Uterus (tissue), 4 donors: ENCODE results near the gene KCNAB2. TPM values are rescaled to one million over a fixed set of nuclear protein-coding genes. Genes with fewer than 3 reads are reported as not detected.

Experiments
- DNase-seq, 2 donors: peaks; one replicate each; pipeline ENCODE4 v3.0.0-alpha.2; 2019 to 2020
- H3K27ac ChIP-seq, 2 donors: fragments of 200-600 bp; sonication (generic); 1 replicate in 1 of 2; 2 replicates in 1 of 2; pipeline ENCODE4 v1.5.1; 2016 to 2018
- H3K27me3 ChIP-seq, 2 donors: fragments of 200-600 bp; sonication (generic); one replicate each; pipeline ENCODE4 v1.5.1; 2018 to 2019; ENCODE audit warnings: control low read depth in 1 of 2
- H3K36me3 ChIP-seq, 2 donors: fragments of 200-600 bp; sonication (generic); one replicate each; pipeline ENCODE4 v1.5.1; 2019; ENCODE audit warnings: control low read depth in 1 of 2
- H3K4me1 ChIP-seq, 2 donors: fragments of 200-600 bp; sonication (generic); one replicate each; pipeline ENCODE4 v1.5.1; 2018 to 2019; ENCODE audit warnings: control low read depth in 1 of 2
- H3K4me3 ChIP-seq, 2 donors: fragments of 200-600 bp; sonication (generic); 1 replicate in 1 of 2; 2 replicates in 1 of 2; pipeline ENCODE4 v1.5.1; 2018 to 2019; ENCODE audit warnings: mild to moderate bottlenecking in 1 of 2
- H3K9me3 ChIP-seq, 2 donors: fragments of 200-600 bp; sonication (generic); one replicate each; pipeline ENCODE4 v1.5.1; 2019; ENCODE audit warnings: control low read depth in 1 of 2
- CTCF ChIP-seq, 4 experiments: fragments of 200-600 bp in 2 of 4; fragments of 450-650 bp in 2 of 4; sonication (generic) in 2 of 4; IDR thresholded peaks; one replicate each; pipeline ENCODE4 v1.5.1; 2016 to 2019; ENCODE audit warnings: antibody characterized with exemption in 4 of 4, mild to moderate bottlenecking in 2 of 4, moderate library complexity in 1 of 4
- POLR2A ChIP-seq, 2 donors: fragments of 450-650 bp; IDR thresholded peaks; one replicate each; pipeline ENCODE4 v1.6.1; 2016; ENCODE audit warnings: antibody characterized with exemption in 2 of 2, mild to moderate bottlenecking in 1 of 2, moderate library complexity in 1 of 2
- intact Hi-C: fragments of 100-400 bp; cut with DNase I; formaldehyde crosslinking; loops from one replicate; pipeline ENCODE4 v1.15.1; 2023; ENCODE audit warnings: low total_unique reads
- total RNA-seq, 4 donors: library from RNA; depleted of rRNA in 3 of 4; stranded (reverse); fragments of >200 nt in 3 of 4; gene quantifications; one replicate each; pipeline versions ENCODE4 v1.1.0 to v1.2.4, GENCODE V29; 2014 to 2023
- donor health status: DM: yes; HTN: yes; CAD: no.

Gene KCNAB2
- total RNA-seq, 4 donors from 2014 or later, result 1.5 to 21.2 (median 12.9) TPM

GRCh38 chr1:5999711-6000443 lies 45.8 kb upstream of the KCNAB2 start:
- intact Hi-C loops, result no loop called here
- Histone ChIP-seq H3K4me1 (no peaks in the 10 kb centered on the region), H3K27ac (no peak overlapping the region), H3K27me3 (no peaks in the 10 kb centered on the region), H3K36me3 (no peaks in the 10 kb centered on the region), H3K9me3 (no peaks in the 10 kb centered on the region), H3K4me3 (no peak overlapping the region)
- DNase-seq, result no peak
- no peak for TF ChIP-seq POLR2A (IDR thresholded peaks at IDR 0.05)
- TF ChIP-seq CTCF (IDR thresholded peaks at IDR 0.05), result no peak

- Histone ChIP-seq H3K36me3 (no peaks in the 10 kb centered on the region), H3K4me3 (no peak overlapping the region), H3K27me3 (no peaks in the 10 kb centered on the region), H3K27ac (no peak overlapping the region), H3K4me1 (no peaks in the 10 kb centered on the region), H3K9me3 (no peaks in the 10 kb centered on the region)
- intact Hi-C loops, result no loop called here
- DNase-seq, result no peak
- TF ChIP-seq POLR2A (IDR thresholded peaks at IDR 0.05) (no peak), CTCF (IDR thresholded peaks at IDR 0.05) (no peak)
These were observed 45.0 kb upstream of the KCNAB2 start for GRCh38 chr1:6000444-6001288.

- intact Hi-C loops, result no loop called here
- H3K27me3 ChIP-seq, result no peaks in the 10 kb centered on the region
- no peak for DNase-seq
- TF ChIP-seq CTCF (IDR thresholded peaks at IDR 0.05) (no peak), POLR2A (IDR thresholded peaks at IDR 0.05) (no peak)
- H3K4me1 ChIP-seq, result no peaks in the 10 kb centered on the region
- H3K4me3 ChIP-seq, result no peak overlapping the region
- no peaks in the 10 kb centered on the region for H3K9me3 ChIP-seq
- no peak overlapping the region for H3K27ac ChIP-seq
- H3K36me3 ChIP-seq, result no peaks in the 10 kb centered on the region
These were observed 43.6 kb upstream of the KCNAB2 start for GRCh38 chr1:6001992-6002576.

- Histone ChIP-seq H3K36me3 (no peaks in the 10 kb centered on the region), H3K4me1 (no peaks in the 10 kb centered on the region), H3K27me3 (no peaks in the 10 kb centered on the region), H3K4me3 (no peak overlapping the region), H3K27ac (no peak overlapping the region), H3K9me3 (no peaks in the 10 kb centered on the region)
- intact Hi-C loops, result no loop called here
- TF ChIP-seq POLR2A (IDR thresholded peaks at IDR 0.05) (no peak), CTCF (IDR thresholded peaks at IDR 0.05) (no peak)
- no peak for DNase-seq
These were observed 42.8 kb upstream of the KCNAB2 start for GRCh38 chr1:6002714-6003501.
